ENCODE results near the gene SPTBN1.
"Not testable (repeated sequence)": the region's sequence is repeated elsewhere in the genome, so short reads cannot be mapped to it uniquely, and the experiment has no call there.

Gene SPTBN1

DNA sequence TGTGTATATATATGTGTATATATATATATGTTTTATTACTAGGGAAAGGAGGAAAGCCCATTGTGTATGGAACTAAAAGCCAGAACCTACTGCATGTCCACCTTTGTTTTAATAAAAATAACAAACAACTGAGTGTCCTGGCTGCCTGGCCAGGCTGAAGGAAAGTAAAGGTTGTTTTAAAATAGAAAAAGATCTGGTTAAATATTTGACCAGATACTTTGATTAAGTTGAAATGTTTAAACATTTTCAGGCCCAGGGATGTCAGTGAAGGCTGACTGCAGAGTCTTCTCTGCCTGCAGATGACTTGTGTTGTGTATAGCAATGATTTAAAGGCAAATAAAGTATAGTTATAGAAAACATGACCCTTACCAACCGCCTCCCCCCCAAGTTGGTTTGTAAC, 22.8 kb downstream of the SPTBN1 start:
- TF ChIP-seq, protein P1, sequence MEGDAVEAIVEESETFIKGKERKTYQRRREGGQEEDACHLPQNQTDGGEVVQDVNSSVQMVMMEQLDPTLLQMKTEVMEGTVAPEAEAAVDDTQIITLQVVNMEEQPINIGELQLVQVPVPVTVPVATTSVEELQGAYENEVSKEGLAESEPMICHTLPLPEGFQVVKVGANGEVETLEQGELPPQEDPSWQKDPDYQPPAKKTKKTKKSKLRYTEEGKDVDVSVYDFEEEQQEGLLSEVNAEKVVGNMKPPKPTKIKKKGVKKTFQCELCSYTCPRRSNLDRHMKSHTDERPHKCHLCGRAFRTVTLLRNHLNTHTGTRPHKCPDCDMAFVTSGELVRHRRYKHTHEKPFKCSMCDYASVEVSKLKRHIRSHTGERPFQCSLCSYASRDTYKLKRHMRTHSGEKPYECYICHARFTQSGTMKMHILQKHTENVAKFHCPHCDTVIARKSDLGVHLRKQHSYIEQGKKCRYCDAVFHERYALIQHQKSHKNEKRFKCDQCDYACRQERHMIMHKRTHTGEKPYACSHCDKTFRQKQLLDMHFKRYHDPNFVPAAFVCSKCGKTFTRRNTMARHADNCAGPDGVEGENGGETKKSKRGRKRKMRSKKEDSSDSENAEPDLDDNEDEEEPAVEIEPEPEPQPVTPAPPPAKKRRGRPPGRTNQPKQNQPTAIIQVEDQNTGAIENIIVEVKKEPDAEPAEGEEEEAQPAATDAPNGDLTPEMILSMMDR (IDR thresholded peaks at IDR 0.05; ENCODE audit: low read depth, low read length) = no peak
- H3K4me3 ChIP-seq (ENCODE audit: low read depth, low read length) = no peak overlapping the region

DNA sequence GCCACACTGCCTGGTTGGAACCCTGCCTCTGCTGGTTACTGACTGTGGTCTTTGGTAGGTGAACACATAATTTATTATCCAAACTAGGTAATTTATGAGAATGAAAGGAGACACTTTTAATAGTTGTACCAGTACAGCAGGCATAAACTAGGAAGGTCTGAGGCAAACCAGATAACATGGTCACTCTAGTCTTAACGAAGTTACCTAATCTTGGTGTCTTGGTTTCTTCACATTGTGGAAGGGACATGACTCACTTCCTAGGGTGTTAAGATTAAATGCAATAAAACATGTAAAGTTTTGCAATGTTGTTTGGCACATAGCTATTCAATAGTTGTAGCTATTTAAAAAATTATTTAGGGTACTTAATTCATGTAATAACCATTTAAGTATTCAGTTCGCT, 23.3 kb downstream of the SPTBN1 start:
- TF ChIP-seq, protein P1 (IDR thresholded peaks at IDR 0.05; ENCODE audit: low read depth, low read length) = no peak
- no peak overlapping the region for H3K4me3 ChIP-seq (ENCODE audit: low read depth, low read length)

DNA sequence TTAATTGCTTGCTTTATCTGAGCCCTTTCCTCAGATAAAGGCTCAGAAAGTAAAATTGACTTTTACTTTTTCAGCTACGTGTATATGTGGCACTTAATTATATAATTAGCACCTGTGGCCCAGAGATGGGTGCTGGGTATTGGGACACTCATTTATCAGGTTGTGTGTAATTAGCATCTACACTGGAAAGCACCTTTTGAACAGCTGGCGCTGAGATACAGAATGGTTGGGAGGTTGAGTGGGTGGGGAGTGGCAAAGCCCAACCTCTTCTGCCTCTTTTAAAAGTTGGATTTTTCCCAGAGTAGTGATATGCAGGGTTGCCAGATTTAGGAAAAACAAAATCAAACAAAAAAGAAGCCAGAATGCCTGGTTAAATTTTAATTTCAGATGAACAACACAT, 23.9 kb downstream of the SPTBN1 start:
- TF ChIP-seq, protein P1 (IDR thresholded peaks at IDR 0.05; ENCODE audit: low read depth, low read length) = no peak

DNA sequence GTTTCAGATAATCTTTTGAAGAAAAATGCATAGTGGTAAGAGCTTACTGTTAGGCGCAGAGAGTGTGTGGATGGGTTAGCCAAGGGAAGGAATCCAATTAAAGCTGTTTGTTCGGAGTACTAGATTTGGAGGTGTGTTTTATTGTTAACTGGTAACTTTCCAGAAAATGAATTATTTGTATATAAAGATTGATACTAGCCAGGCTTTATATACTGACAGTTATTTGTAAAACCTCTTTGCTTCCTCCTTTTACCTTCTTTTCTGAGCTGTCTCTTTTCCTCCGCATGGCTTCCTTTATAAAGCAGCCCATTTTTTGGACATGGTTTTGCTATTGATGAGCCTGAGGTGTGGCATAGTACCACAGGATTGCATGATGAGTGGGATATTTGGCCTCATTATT, 25.6 kb downstream of the SPTBN1 start:
- TF ChIP-seq, protein P1 (IDR thresholded peaks at IDR 0.05; ENCODE audit: low read depth, low read length) = no peak

More for the DNA sequence above, 23.9 kb downstream of the SPTBN1 start:
- no peak overlapping the region for H3K4me3 ChIP-seq (ENCODE audit: low read depth, low read length)

DNA sequence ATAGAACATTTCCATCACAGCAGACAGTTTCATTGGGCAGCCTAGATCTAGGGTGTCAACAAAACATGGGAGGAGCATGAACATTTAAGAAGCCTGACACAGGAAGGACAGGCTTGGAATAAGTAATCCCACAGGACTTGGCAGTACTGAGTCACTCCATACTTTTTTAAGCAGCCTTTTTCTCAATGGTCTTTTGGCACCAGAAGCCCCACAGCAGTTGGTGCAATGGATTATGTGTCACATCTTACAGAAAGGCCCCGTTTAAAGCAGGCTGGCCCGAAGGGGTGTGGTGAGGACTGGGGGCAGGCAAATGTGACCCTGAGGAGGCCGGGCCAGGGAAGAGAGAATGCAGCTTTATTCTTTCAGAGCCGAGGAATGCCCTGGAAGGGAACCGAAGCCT, 26.6 kb downstream of the SPTBN1 start:
- H3K4me3 ChIP-seq (ENCODE audit: low read depth, low read length) = peak overlapping the region; percentile 19; the same call in 1 of the 2 replicates
- TF ChIP-seq, protein P1 (IDR thresholded peaks at IDR 0.05; ENCODE audit: low read depth, low read length) = no peak

More for the DNA sequence above, 25.6 kb downstream of the SPTBN1 start:
- H3K4me3 ChIP-seq (ENCODE audit: low read depth, low read length) = no peak overlapping the region

DNA sequence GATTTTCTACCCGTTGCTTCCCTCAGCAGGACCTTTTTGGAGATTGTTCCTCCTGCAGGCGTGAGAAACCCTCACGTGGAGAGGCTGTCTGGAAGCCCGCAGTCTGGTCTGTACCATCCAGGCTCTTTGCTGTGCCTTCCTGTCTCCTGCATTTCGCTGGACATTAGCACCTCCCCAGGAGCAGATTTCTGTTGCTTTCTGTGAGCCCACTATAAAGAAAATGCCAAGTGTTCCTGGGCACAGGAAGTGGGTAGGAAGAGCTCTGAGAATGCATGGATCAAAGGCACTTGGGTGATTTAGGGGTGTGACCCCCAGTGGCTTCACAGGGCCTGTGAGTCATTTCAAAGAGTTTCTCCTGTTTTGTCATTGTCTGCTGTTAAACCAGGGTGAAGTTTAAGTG, 27.3 kb downstream of the SPTBN1 start:
- TF ChIP-seq, protein P1 (IDR thresholded peaks at IDR 0.05; ENCODE audit: low read depth, low read length) = no peak
- peak overlapping the region; percentile 19; the same call in 1 of the 2 replicates for H3K4me3 ChIP-seq (ENCODE audit: low read depth, low read length)

DNA sequence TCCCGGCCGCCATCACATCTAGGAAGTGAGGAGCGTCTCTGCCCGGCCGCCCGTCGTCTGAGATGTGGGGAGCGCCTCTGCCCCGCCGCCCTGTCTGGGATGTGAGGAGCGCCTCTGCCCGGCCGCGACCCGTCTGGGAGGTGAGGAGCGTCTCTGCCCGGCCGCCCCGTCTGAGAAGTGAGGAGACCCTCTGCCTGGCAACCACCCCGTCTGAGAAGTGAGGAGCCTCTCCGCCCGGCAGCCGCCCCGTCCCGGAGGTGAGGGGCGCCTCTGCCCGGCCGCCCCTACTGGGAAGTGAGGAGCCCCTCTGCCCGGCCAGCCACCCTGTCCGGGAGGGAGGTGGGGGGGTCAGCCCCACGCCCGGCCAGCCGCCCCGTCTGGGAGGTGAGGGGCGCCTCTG, 29.6 kb downstream of the SPTBN1 start:
- H3K4me3 ChIP-seq (ENCODE audit: low read depth, low read length) = not testable (repeated sequence)

DNA sequence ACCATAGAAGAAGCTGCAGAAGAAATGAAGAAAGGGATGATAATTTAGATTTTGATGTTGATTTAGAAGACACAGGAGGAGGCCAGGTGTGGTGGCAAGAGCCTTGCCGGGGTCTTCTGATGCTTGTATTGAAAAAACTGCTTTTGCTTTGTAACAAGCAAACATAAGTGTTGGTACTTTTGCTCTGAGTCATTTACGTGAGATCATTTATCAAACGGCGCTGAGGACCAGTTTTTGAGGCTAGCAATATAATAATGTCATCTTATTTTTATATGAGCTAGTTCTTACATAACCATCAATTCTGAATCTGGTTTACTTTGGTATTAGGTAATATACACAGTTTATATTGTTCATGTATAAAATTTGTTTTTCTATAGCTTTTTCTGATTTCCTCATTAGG, 30.6 kb downstream of the SPTBN1 start:
- no peak overlapping the region for H3K4me3 ChIP-seq (ENCODE audit: low read depth, low read length)
- TF ChIP-seq, protein P1 (IDR thresholded peaks at IDR 0.05; ENCODE audit: low read depth, low read length) = no peak

Data from WI38 (cell line).